ENCODE data around the gene KIF3B. TPM values are rescaled to one million over a fixed set of nuclear protein-coding genes. Genes with fewer than 3 reads are reported as not detected.

Gene KIF3B
- total and polyA plus RNA-seq, 10 of the 15 experiments (the other 5 are each of a cell fraction or from before 2014, with no cell fraction given), result 7.4 to 37.3 (median 25.9) TPM

GRCh38 chr20:32355417-32355841, 78.0 kb downstream of the KIF3B start (continued):
- TF ChIP-seq ATF2 (IDR thresholded peaks at IDR 0.05; ENCODE audit: low read length), result peak; percentile 58; the same call in 1 of the 2 replicates
- TF ChIP-seq EP300 (IDR thresholded peaks at IDR 0.05; ENCODE audit: borderline replicate concordance in 1 of 2, control insufficient read depth in 1 of 2, low read depth in 2 of 2, low read length in 2 of 2), result peak in 1 of 2 experiments; percentile 14; a peak in 1 of 4 replicates
- TF ChIP-seq KDM1A (IDR thresholded peaks at IDR 0.05; ENCODE audit: borderline replicate concordance), result no peak
- no peak for TF ChIP-seq PAX8 (IDR thresholded peaks at IDR 0.05)
- no peak for TF ChIP-seq ZBED1 (IDR thresholded peaks at IDR 0.05; ENCODE audit: borderline replicate concordance)
- peak; percentile 32; the same call in 1 of the 2 replicates for TF ChIP-seq CREB1 (IDR thresholded peaks at IDR 0.05; ENCODE audit: low read depth)
- TF ChIP-seq TBL1XR1 (IDR thresholded peaks at IDR 0.05; ENCODE audit: low read depth, low read length), result peak; percentile 39; the same call in 1 of the 2 replicates
- no peak for TF ChIP-seq WRNIP1 (IDR thresholded peaks at IDR 0.05; ENCODE audit: borderline replicate concordance, low read depth, low read length)
- no peak for TF ChIP-seq JUND (IDR thresholded peaks at IDR 0.05; ENCODE audit: low read depth, low read length)
- TF ChIP-seq SREBF1 (IDR thresholded peaks at IDR 0.05; ENCODE audit: low read length), result no peak
- no peak for TF ChIP-seq KLF5 (IDR thresholded peaks at IDR 0.05; ENCODE audit: partially characterized antibody)
- 0 out of 2 replicates have a peak, but pooled peaks have one; percentile 40 for TF ChIP-seq BCL11A (IDR thresholded peaks at IDR 0.05; ENCODE audit: low read depth, low read length)
- no peak for TF ChIP-seq HDGF (IDR thresholded peaks at IDR 0.05)
- TF ChIP-seq NFIC (IDR thresholded peaks at IDR 0.05; ENCODE audit: low read depth, low read length), result peak; percentile 86
- peak; percentile 49; the same call in 1 of the 2 replicates for TF ChIP-seq MXI1 (IDR thresholded peaks at IDR 0.05; ENCODE audit: low read depth, low read length)
